Mesodermal cell (in vitro differentiated cells): Measurements from ENCODE around the gene PRMT9.

Experiments used
- H3K27ac ChIP-seq: 2 replicates; pipeline ENCODE4 v1.7.0; 2013; ENCODE audit warnings: mild to moderate bottlenecking, low read depth, low read length, moderate library complexity; ENCODE audit not compliant: severe bottlenecking
- H3K36me3 ChIP-seq: 2 replicates; pipeline ENCODE4 v1.7.1; 2013; ENCODE audit warnings: mild to moderate bottlenecking, low read length, moderate library complexity; ENCODE audit not compliant: control insufficient read depth, insufficient read depth
- H3K4me1 ChIP-seq: one replicate; pipeline ENCODE4 v1.7.1; 2013; ENCODE audit warnings: mild to moderate bottlenecking, low read length; ENCODE audit not compliant: insufficient read depth, control insufficient read depth, poor library complexity, severe bottlenecking
- H3K4me3 ChIP-seq: 2 replicates; pipeline ENCODE4 v1.7.0; 2013; ENCODE audit warnings: low read length, control low read depth, mild to moderate bottlenecking; ENCODE audit not compliant: insufficient read depth, poor library complexity, severe bottlenecking; ENCODE audit errors: extremely low read depth
- H3K9me3 ChIP-seq: 2 replicates; pipeline ENCODE4 v1.7.1; 2013; ENCODE audit warnings: mild to moderate bottlenecking, low read length, moderate library complexity; ENCODE audit not compliant: control insufficient read depth
- WGBS, 2 experiments: methylation state at CpG; one replicate each; pipeline ENCODE4 v1.1.5; 2013; ENCODE audit warnings: missing lambda C conversion rate in 2 of 2; ENCODE audit not compliant: insufficient coverage in 2 of 2; 5-methylcytosine and 5-hydroxymethylcytosine counted together

Gene PRMT9

DNA sequence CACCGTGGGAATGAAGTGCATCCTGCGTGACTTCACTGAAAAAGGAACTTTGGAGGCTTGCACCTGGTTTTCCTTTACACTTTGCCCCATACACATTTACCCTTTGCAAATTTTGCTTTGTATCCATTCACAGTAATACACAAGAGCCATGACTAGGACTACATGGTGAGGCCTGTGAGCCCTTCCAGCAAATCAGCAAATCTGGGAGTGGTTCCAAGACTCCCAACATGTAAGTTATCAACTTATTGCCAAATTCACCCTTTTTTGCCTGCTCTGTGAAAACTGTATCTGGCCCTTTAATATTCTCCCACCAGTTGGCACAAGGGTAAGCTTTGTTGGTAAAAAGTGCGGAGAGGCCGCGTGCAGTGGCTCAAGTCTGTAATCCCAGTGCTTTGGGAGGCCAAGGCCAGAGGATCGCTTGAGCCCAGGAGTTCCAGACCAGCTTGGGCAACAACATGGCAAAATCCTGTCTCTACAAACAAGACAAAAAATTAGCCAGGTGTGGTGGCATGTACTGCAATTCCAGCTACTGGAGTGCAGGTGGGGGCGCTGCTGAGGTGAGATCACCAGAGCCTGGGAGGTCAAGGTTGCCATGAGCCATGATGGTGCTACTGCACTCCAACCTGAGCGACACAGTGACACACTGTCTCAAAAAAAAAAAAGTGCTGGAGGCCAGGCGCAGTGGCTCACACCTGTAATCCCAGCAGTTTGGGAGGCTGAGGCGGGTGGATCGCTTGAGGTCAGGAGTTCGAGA, 5.0 kb downstream of the PRMT9 start:
- H3K9me3 ChIP-seq: no peaks in the 10 kb centered on the region
- H3K27ac ChIP-seq: no peak overlapping the region
- no peaks in the 10 kb centered on the region for H3K4me1 ChIP-seq
- peaks cover 11% of the 10 kb centered on the region for H3K36me3 ChIP-seq
- no peak overlapping the region for H3K4me3 ChIP-seq
- 93 to 97% methylated on average over 8 to 11 of the region's 12 CpGs for WGBS, 2 experiments

GRCh38 chr4:147678106-147678505, 5.9 kb downstream of the PRMT9 start:
- H3K4me1 ChIP-seq: no peaks in the 10 kb centered on the region
- H3K9me3 ChIP-seq: no peaks in the 10 kb centered on the region
- WGBS, 2 experiments: 85 to 87% methylated on average over 4 to 5 of the region's 5 CpGs
- no peak overlapping the region for H3K4me3 ChIP-seq
- no peak overlapping the region for H3K27ac ChIP-seq
- H3K36me3 ChIP-seq: peaks cover 11% of the 10 kb centered on the region

- H3K27ac ChIP-seq: no peak overlapping the region
- no peaks in the 10 kb centered on the region for H3K9me3 ChIP-seq
- H3K36me3 ChIP-seq: peaks cover 16% of the 10 kb centered on the region
- H3K4me3 ChIP-seq: no peak overlapping the region
- H3K4me1 ChIP-seq: no peaks in the 10 kb centered on the region
- 100% methylated on average over 1 of the region's 1 CpG for WGBS, 2 experiments
Observed at GRCh38 chr4:147674496-147674895, 9.5 kb downstream of the PRMT9 start.

DNA sequence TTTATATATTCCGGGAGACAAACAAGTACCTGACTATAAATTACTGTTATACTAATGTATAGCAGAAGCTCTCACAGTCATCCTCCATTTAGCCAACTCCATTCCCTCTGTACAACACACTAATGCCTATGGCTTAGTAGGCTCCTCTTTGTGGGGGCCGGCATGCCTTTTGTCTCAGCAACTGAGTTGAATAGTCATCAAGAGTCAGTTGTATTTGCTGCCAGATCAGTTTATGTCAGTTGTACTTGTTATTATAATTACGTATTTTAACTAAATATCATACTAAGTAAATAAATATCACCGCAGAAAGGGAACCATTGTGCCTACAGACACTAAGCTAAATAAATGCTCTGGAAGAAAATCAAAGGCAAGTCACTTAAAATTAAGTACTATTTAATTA, 9.9 kb downstream of the PRMT9 start:
- H3K4me1 ChIP-seq: no peaks in the 10 kb centered on the region

DNA sequence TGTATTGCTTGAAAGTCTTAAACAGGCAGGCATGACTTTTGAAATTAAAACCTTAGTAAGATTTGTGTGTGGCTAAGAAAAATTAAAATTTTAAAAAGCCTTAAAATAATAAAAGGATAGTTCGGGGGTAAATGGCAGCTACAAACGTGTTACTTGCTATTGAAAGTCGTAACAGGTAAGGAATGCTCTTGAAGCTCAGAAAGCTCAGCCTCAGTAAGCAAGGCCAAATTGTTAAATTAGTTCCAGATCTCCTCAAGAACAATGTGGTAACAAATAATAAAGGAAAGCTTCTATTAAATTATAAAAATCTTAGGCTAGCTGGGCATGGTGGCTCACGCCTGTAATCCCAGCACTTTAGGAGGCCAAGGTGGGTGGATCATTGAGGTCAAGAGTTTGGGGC, 25.5 kb downstream of the PRMT9 start:
- Histone ChIP-seq H3K4me3 (no peak overlapping the region), H3K4me1 (no peaks in the 10 kb centered on the region), H3K36me3 (peaks cover 34% of the 10 kb centered on the region), H3K27ac (no peak overlapping the region), H3K9me3 (no peaks in the 10 kb centered on the region)
- 84 to 100% methylated on average over 3 of the region's 4 CpGs for WGBS, 2 experiments

More for the DNA sequence above, 9.9 kb downstream of the PRMT9 start:
- Histone ChIP-seq H3K27ac (no peak overlapping the region), H3K36me3 (peaks cover 16% of the 10 kb centered on the region), H3K9me3 (no peaks in the 10 kb centered on the region), H3K4me3 (no peak overlapping the region)
- WGBS, 2 experiments: no CpG with 5 or more reads among the region's 4 CpGs

GRCh38 chr4:147655639-147656038, 28.3 kb downstream of the PRMT9 start:
- Histone ChIP-seq H3K4me1 (no peaks in the 10 kb centered on the region), H3K36me3 (peaks cover 38% of the 10 kb centered on the region), H3K9me3 (no peaks in the 10 kb centered on the region), H3K27ac (no peak overlapping the region), H3K4me3 (no peak overlapping the region)
- WGBS, 2 experiments: no CpG with 5 or more reads among the region's 2 CpGs

- Histone ChIP-seq H3K4me1 (no peaks in the 10 kb centered on the region), H3K9me3 (no peaks in the 10 kb centered on the region), H3K36me3 (peaks cover 30% of the 10 kb centered on the region), H3K4me3 (no peak overlapping the region), H3K27ac (no peak overlapping the region)
- WGBS, 2 experiments: no CpG with 5 or more reads among the region's 1 CpG
Observed at GRCh38 chr4:147651563-147651962, 32.4 kb downstream of the PRMT9 start.

DNA sequence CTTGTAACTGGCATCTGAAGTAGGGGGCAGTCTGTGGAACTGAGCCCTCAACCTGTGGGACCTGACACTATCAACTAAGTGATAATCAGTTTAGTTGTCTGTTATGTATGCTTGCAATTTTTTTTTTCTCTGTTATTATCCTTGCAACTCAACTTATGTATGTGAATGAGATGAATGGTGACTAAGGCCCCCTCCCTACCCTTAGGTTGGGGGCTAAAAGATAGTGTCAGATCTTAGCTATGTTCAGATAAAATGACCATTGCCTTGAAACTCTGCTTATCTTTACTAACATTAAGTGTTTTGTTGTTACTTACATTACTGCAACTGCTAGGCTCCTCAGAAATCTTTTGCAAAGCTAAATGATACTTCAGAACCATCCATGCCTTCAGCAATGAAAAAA, 35.3 kb downstream of the PRMT9 start:
- H3K4me1 ChIP-seq: no peaks in the 10 kb centered on the region

GRCh38 chr4:147645099-147645498, 38.9 kb downstream of the PRMT9 start:
- H3K36me3 ChIP-seq: peaks cover 37% of the 10 kb centered on the region
- no peaks in the 10 kb centered on the region for H3K9me3 ChIP-seq
- no peak overlapping the region for H3K4me3 ChIP-seq
- H3K27ac ChIP-seq: no peak overlapping the region
- no peaks in the 10 kb centered on the region for H3K4me1 ChIP-seq

More for the DNA sequence above, 35.3 kb downstream of the PRMT9 start:
- Histone ChIP-seq H3K27ac (no peak overlapping the region), H3K36me3 (peaks cover 18% of the 10 kb centered on the region), H3K4me3 (no peak overlapping the region), H3K9me3 (no peaks in the 10 kb centered on the region)

GRCh38 chr4:147644471-147644870, 39.5 kb downstream of the PRMT9 start:
- no peaks in the 10 kb centered on the region for H3K9me3 ChIP-seq
- no CpG with 5 or more reads among the region's 3 CpGs for WGBS, 2 experiments
- no peak overlapping the region for H3K27ac ChIP-seq
- H3K36me3 ChIP-seq: peaks cover 39% of the 10 kb centered on the region
- no peak overlapping the region for H3K4me3 ChIP-seq
- H3K4me1 ChIP-seq: no peaks in the 10 kb centered on the region

GRCh38 chr4:147643616-147644015, 40.3 kb downstream of the PRMT9 start:
- Histone ChIP-seq H3K4me1 (no peaks in the 10 kb centered on the region), H3K9me3 (no peaks in the 10 kb centered on the region), H3K27ac (no peak overlapping the region), H3K4me3 (no peak overlapping the region), H3K36me3 (peaks cover 43% of the 10 kb centered on the region)
- WGBS, 2 experiments: 86% methylated on average over 1 of the region's 1 CpG; no CpG with 5 or more reads in 1 of the 2 experiments
